H9 (cell line): Measurements from ENCODE around the gene TCF7L2. TPM values are rescaled to one million over a fixed set of nuclear protein-coding genes. Genes with fewer than 3 reads are reported as not detected.

Experiments
- DNase-seq: peaks from one replicate; pipeline ENCODE4 v3.0.0-alpha.2; 2017
- H2AFZ ChIP-seq: one replicate; pipeline ENCODE4 v1.6.1; 2013; ENCODE audit warnings: mild to moderate bottlenecking, low read length, control low read depth, moderate library complexity
- H2AK5ac ChIP-seq: 2 replicates; pipeline ENCODE4 v1.6.1; 2013; ENCODE audit warnings: low read length, control low read depth, mixed read lengths; ENCODE audit not compliant: insufficient read length
- H2BK120ac ChIP-seq: one replicate; pipeline ENCODE4 v1.6.1; 2013; ENCODE audit warnings: low read depth, mild to moderate bottlenecking, low read length, control low read depth, inconsistent platforms; ENCODE audit not compliant: poor library complexity, severe bottlenecking
- H2BK12ac ChIP-seq: 2 replicates; pipeline ENCODE4 v1.6.1; 2013; ENCODE audit warnings: low read length, control low read depth, mixed read lengths, low read depth; ENCODE audit not compliant: insufficient read length
- H2BK15ac ChIP-seq: 2 replicates; pipeline ENCODE4 v1.6.1; 2013; ENCODE audit warnings: low read depth, low read length, control low read depth
- H2BK20ac ChIP-seq: one replicate; pipeline ENCODE4 v1.6.1; 2013; ENCODE audit warnings: low read depth, mild to moderate bottlenecking, low read length, control low read depth, inconsistent platforms; ENCODE audit not compliant: poor library complexity, severe bottlenecking
- H2BK5ac ChIP-seq: 2 replicates; pipeline ENCODE4 v1.6.1; 2013; ENCODE audit warnings: low read length, control low read depth, mixed read lengths; ENCODE audit not compliant: insufficient read length
- H3K14ac ChIP-seq: 2 replicates; pipeline ENCODE4 v1.6.1; 2013; ENCODE audit warnings: low read length, control low read depth; ENCODE audit not compliant: insufficient read depth
- H3K18ac ChIP-seq: 2 replicates; pipeline ENCODE4 v1.6.1; 2013; ENCODE audit warnings: low read depth, mild to moderate bottlenecking, mixed read lengths, low read length, control low read depth; ENCODE audit not compliant: insufficient read length
- H3K23ac ChIP-seq: 2 replicates; pipeline ENCODE4 v1.6.1; 2013; ENCODE audit warnings: low read length, control low read depth, mixed read lengths, low read depth; ENCODE audit not compliant: insufficient read length
- H3K23me2 ChIP-seq: 2 replicates; pipeline ENCODE4 v1.6.1; 2013; ENCODE audit warnings: low read depth, mild to moderate bottlenecking, mixed read lengths, low read length, control low read depth; ENCODE audit not compliant: insufficient read length, poor library complexity, severe bottlenecking
- H3K27ac ChIP-seq: 2 replicates; pipeline ENCODE4 v1.5.1; 2013; ENCODE audit warnings: low read length, control low read depth, mixed read lengths, low read depth; ENCODE audit not compliant: insufficient read length
- H3K27me3 ChIP-seq: 2 replicates; pipeline ENCODE4 v1.6.1; 2013; ENCODE audit warnings: low read length, control low read depth, inconsistent platforms; ENCODE audit not compliant: insufficient read depth
- H3K4ac ChIP-seq: 2 replicates; pipeline ENCODE4 v1.6.1; 2013; ENCODE audit warnings: low read depth, mild to moderate bottlenecking, control low read depth, inconsistent platforms, low read length, moderate library complexity
- H3K4me1 ChIP-seq: 2 replicates; pipeline ENCODE4 v1.6.1; 2013; ENCODE audit warnings: low read length, control low read depth, inconsistent platforms; ENCODE audit not compliant: insufficient read depth
- H3K4me2 ChIP-seq: 2 replicates; pipeline ENCODE4 v1.6.1; 2013; ENCODE audit warnings: low read length, control low read depth, mixed read lengths; ENCODE audit not compliant: insufficient read length, insufficient read depth
- H3K56ac ChIP-seq: 2 replicates; pipeline ENCODE4 v1.6.1; 2013; ENCODE audit warnings: low read depth, mild to moderate bottlenecking, mixed read lengths, low read length, control low read depth; ENCODE audit not compliant: insufficient read length
- H3K79me1 ChIP-seq: 2 replicates; pipeline ENCODE4 v1.6.1; 2013; ENCODE audit warnings: low read depth, mild to moderate bottlenecking, moderate library complexity, low read length, control low read depth, inconsistent platforms; ENCODE audit not compliant: insufficient read depth, poor library complexity, severe bottlenecking
- H3K79me2 ChIP-seq: 2 replicates; pipeline ENCODE4 v1.6.1; 2013; ENCODE audit warnings: low read length, control low read depth, inconsistent platforms; ENCODE audit not compliant: insufficient read depth
- H3K9ac ChIP-seq: 2 replicates; pipeline ENCODE4 v1.6.1; 2013; ENCODE audit warnings: low read length, control low read depth, mixed read lengths; ENCODE audit not compliant: insufficient read length; ENCODE audit errors: extremely low read depth
- H3K9me3 ChIP-seq: one replicate; pipeline ENCODE4 v1.6.1; 2013; ENCODE audit warnings: low read depth, low read length, inconsistent platforms; ENCODE audit not compliant: control insufficient read depth
- H3T11ph ChIP-seq: one replicate; pipeline ENCODE4 v1.6.1; 2013; ENCODE audit warnings: mild to moderate bottlenecking, low read length, control low read depth, inconsistent platforms
- H4K20me1 ChIP-seq: one replicate; pipeline ENCODE4 v1.6.1; 2013; ENCODE audit not compliant: control insufficient read depth, insufficient read length, insufficient read depth
- H4K5ac ChIP-seq: 2 replicates; pipeline ENCODE4 v1.6.1; 2013; ENCODE audit warnings: low read depth, mild to moderate bottlenecking, mixed read lengths, low read length, control low read depth; ENCODE audit not compliant: insufficient read length
- H4K8ac ChIP-seq: replicated peaks from 2 replicates; pipeline ENCODE4 v1.6.1; 2013; ENCODE audit warnings: low read length, control low read depth, mixed read lengths, low read depth; ENCODE audit not compliant: insufficient read length
- H4K91ac ChIP-seq: 2 replicates; pipeline ENCODE4 v1.6.1; 2013; ENCODE audit warnings: low read depth, mild to moderate bottlenecking, moderate library complexity, mixed read lengths, low read length, control low read depth; ENCODE audit not compliant: insufficient read length
- H3K27ac Mint-ChIP-seq, 3 experiments: 2 replicates in 2 of 3; 3 replicates in 1 of 3; pipeline ENCODE4 v1.8.0; 2020 to 2021; ENCODE audit warnings: mixed read lengths in 3 of 3, mild to moderate bottlenecking in 1 of 3, moderate library complexity in 1 of 3
- H3K27me3 Mint-ChIP-seq: 2 replicates; pipeline ENCODE4 v1.8.0; 2021; ENCODE audit warnings: low read depth, mild to moderate bottlenecking, moderate library complexity, mixed read lengths
- H3K36me3 Mint-ChIP-seq, 3 experiments: 2 replicates in 2 of 3; 3 replicates in 1 of 3; pipeline ENCODE4 v1.8.0; 2020 to 2021; ENCODE audit warnings: low read depth in 3 of 3, mixed read lengths in 3 of 3; ENCODE audit not compliant: insufficient read depth in 1 of 3
- H3K4me1 Mint-ChIP-seq, 2 experiments: 2 replicates each; pipeline ENCODE4 v1.8.0; 2020; ENCODE audit warnings: mixed read lengths in 2 of 2
- H3K4me3 Mint-ChIP-seq, 2 experiments: 2 replicates in 1 of 2; 3 replicates in 1 of 2; pipeline ENCODE4 v1.8.0; 2020 to 2021; ENCODE audit warnings: mild to moderate bottlenecking in 2 of 2, mixed read lengths in 2 of 2, moderate library complexity in 1 of 2
- H3K9me3 Mint-ChIP-seq, 2 experiments: 2 replicates in 1 of 2; 3 replicates in 1 of 2; pipeline ENCODE4 v1.8.0; 2020; ENCODE audit warnings: mild to moderate bottlenecking in 2 of 2, mixed read lengths in 2 of 2, moderate library complexity in 1 of 2
- WGBS: extraction: QIAGEN DNeasy Blood & Tissue Kit; methylation state at CpG from one replicate; pipeline ENCODE4 v1.1.7; 2013; ENCODE audit warnings: missing lambda C conversion rate, low lambda C conversion rate, mixed read lengths; ENCODE audit not compliant: insufficient read length; ENCODE audit errors: extremely low coverage; 5-methylcytosine and 5-hydroxymethylcytosine counted together
- total RNA-seq: library from RNA; stranded (reverse); gene quantifications from 2 replicates; pipeline ENCODE4 v1.2.1, GENCODE V29; 2021
- TF ChIP-seq, protein P1 (sequence below): fragments of 200-600 bp; sonication (generic); conservative IDR thresholded peaks from 3 replicates; pipeline ENCODE4 v1.8.0; 2021; ENCODE audit warnings: antibody characterized with exemption, mild to moderate bottlenecking

TCF7L2 gene
- total RNA-seq, 1 experiment from 2014 or later, result 71.1 TPM

DNA sequence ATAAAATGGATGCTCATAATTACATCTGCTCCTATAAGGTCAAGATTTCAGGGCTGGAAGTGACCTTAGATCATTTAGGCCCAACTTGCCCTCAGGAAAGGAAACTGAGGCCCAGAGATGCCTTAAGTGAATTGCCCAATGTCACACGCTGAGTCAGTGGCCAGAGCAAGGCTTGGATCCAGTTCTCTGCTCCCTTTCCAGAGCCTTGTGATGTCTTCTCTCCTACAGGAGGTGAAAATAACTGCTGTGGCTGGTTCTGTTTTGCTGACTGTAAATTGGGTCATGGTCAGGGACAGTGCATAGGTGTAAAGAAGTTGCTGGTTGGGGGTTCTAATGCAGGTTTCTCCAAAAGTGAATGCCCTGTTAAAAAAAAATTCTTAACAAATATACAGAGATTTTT, 91.3 kb downstream of the TCF7L2 start:
- Histone ChIP-seq H3K56ac (no peak overlapping the region), H3K23me2 (no peaks in the 10 kb centered on the region), H2BK20ac (no peak overlapping the region), H3K79me2 (peaks cover 24% of the 10 kb centered on the region; the same call in 1 of the 2 replicates), H2BK120ac (no peak overlapping the region), H3K14ac (no peak overlapping the region), H3K4ac (no peak overlapping the region), H3T11ph (no peak overlapping the region), H3K18ac (no peak overlapping the region), H4K5ac (no peak overlapping the region), H4K8ac (no peak overlapping the region), H3K4me2 (no peak overlapping the region), H2BK15ac (no peak overlapping the region), H4K91ac (no peak overlapping the region), H2BK5ac (no peak overlapping the region), H4K20me1 (no peaks in the 10 kb centered on the region), H3K4me1 (peaks cover 5% of the 10 kb centered on the region; the same call in 1 of the 2 replicates), H3K27me3 (no peaks in the 10 kb centered on the region), H2AFZ (no peak overlapping the region), H3K27ac (no peak overlapping the region), H3K23ac (no peak overlapping the region), H3K9ac (no peak overlapping the region), H2BK12ac (no peak overlapping the region), H3K79me1 (peaks cover 18% of the 10 kb centered on the region), H2AK5ac (no peak overlapping the region), H3K9me3 (no peaks in the 10 kb centered on the region)
- DNase-seq, result no peak
- no CpG with 5 or more reads among the region's 1 CpG for WGBS
- H3K9me3 Mint-ChIP-seq, result no peaks in the 10 kb centered on the region
- H3K4me3 Mint-ChIP-seq, result no peak overlapping the region
- H3K27ac Mint-ChIP-seq, result no peak overlapping the region
- no peaks in the 10 kb centered on the region for H3K27me3 Mint-ChIP-seq
- H3K4me1 Mint-ChIP-seq, result peaks cover 51 to 62% of the 10 kb centered on the region in 2 experiments
- peaks cover 26 to 52% (median 47%) of the 10 kb centered on the region in 3 experiments for H3K36me3 Mint-ChIP-seq
- TF ChIP-seq, protein P1, sequence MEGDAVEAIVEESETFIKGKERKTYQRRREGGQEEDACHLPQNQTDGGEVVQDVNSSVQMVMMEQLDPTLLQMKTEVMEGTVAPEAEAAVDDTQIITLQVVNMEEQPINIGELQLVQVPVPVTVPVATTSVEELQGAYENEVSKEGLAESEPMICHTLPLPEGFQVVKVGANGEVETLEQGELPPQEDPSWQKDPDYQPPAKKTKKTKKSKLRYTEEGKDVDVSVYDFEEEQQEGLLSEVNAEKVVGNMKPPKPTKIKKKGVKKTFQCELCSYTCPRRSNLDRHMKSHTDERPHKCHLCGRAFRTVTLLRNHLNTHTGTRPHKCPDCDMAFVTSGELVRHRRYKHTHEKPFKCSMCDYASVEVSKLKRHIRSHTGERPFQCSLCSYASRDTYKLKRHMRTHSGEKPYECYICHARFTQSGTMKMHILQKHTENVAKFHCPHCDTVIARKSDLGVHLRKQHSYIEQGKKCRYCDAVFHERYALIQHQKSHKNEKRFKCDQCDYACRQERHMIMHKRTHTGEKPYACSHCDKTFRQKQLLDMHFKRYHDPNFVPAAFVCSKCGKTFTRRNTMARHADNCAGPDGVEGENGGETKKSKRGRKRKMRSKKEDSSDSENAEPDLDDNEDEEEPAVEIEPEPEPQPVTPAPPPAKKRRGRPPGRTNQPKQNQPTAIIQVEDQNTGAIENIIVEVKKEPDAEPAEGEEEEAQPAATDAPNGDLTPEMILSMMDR, result no peak
